Peyer's patch (tissue), 4 donors: Measurements from ENCODE around the gene ZNF740. TPM values are rescaled to one million over a fixed set of nuclear protein-coding genes. Genes with fewer than 3 reads are reported as not detected.
"Not testable (repeated sequence)": the region's sequence is repeated elsewhere in the genome, so short reads cannot be mapped to it uniquely, and the experiment has no call there.

Experiments used
- DNase-seq, 3 donors: peaks; one replicate each; pipeline ENCODE4 v3.0.0-alpha.2; 2017 to 2019
- H3K27ac ChIP-seq, 4 donors: fragments of 200-600 bp; sonication (generic); one replicate each; pipeline ENCODE4 v1.5.1; 2016 to 2019
- H3K27me3 ChIP-seq, 2 donors: fragments of 200-600 bp; sonication (generic); one replicate each; pipeline ENCODE4 v1.5.1; 2019
- H3K36me3 ChIP-seq, 3 donors: fragments of 200-600 bp; sonication (generic); one replicate each; pipeline ENCODE4 v1.5.1; 2016 to 2019
- H3K4me1 ChIP-seq, 4 donors: fragments of 200-600 bp; sonication (generic); one replicate each; pipeline ENCODE4 v1.5.1; 2016 to 2019
- H3K4me3 ChIP-seq, 4 donors: fragments of 200-600 bp; sonication (generic); 1 replicate in 3 of 4; 2 replicates in 1 of 4; pipeline ENCODE4 v1.5.1; 2016 to 2019; ENCODE audit warnings: mild to moderate bottlenecking in 1 of 4
- H3K9me3 ChIP-seq, 4 donors: fragments of 200-600 bp; sonication (generic); one replicate each; pipeline ENCODE4 v1.5.1; 2016 to 2019; ENCODE audit warnings: mild to moderate bottlenecking in 1 of 4
- CTCF ChIP-seq, 6 experiments: fragments of 450-650 bp in 4 of 6; fragments of 200-600 bp in 2 of 6; sonication (generic) in 1 of 6; IDR thresholded peaks; one replicate each; pipeline ENCODE4 v1.5.1; 2017 to 2019; ENCODE audit warnings: antibody characterized with exemption in 6 of 6, mild to moderate bottlenecking in 3 of 6, moderate library complexity in 1 of 6
- POLR2A ChIP-seq, 2 donors: fragments of 450-650 bp; IDR thresholded peaks; one replicate each; pipeline ENCODE4 v1.5.1; 2017; ENCODE audit warnings: antibody characterized with exemption in 2 of 2, mild to moderate bottlenecking in 2 of 2, moderate library complexity in 2 of 2
- total RNA-seq, 4 donors: library from RNA; depleted of rRNA; stranded (reverse); fragments of >200 nt; gene quantifications; one replicate each; pipeline ENCODE4 v1.1.0, GENCODE V29; 2016

Gene ZNF740
- total RNA-seq, 4 donors from 2014 or later, result 11.9 to 38.8 (median 23.1) TPM

- Histone ChIP-seq H3K27ac (no peak overlapping the region), H3K27me3 (no peaks in the 10 kb centered on the region), H3K36me3 (peaks cover 0 to 7% (median 0%) of the 10 kb centered on the region in 3 donors), H3K4me3 (no peak overlapping the region), H3K9me3 (no peaks in the 10 kb centered on the region), H3K4me1 (no peaks in the 10 kb centered on the region)
- no peak for DNase-seq
- TF ChIP-seq CTCF (IDR thresholded peaks at IDR 0.05) (no peak), POLR2A (IDR thresholded peaks at IDR 0.05) (no peak)
Observed at GRCh38 chr12:53160000-53160399, 20.5 kb upstream of the ZNF740 start.

- no peak overlapping the region for H3K27ac ChIP-seq
- H3K4me3 ChIP-seq, result no peak overlapping the region
- H3K27me3 ChIP-seq, result no peaks in the 10 kb centered on the region
- TF ChIP-seq POLR2A (IDR thresholded peaks at IDR 0.05) (no peak), CTCF (IDR thresholded peaks at IDR 0.05) (no peak)
- DNase-seq, result no peak
- H3K4me1 ChIP-seq, result no peaks in the 10 kb centered on the region
- no peaks in the 10 kb centered on the region for H3K9me3 ChIP-seq
- H3K36me3 ChIP-seq, result peaks cover 0 to 7% (median 0%) of the 10 kb centered on the region in 3 donors
Observed at GRCh38 chr12:53160673-53161072, 19.8 kb upstream of the ZNF740 start.

GRCh38 chr12:53161119-53161911, 19.2 kb upstream of the ZNF740 start:
- Histone ChIP-seq H3K4me3 (no peak overlapping the region), H3K27me3 (no peaks in the 10 kb centered on the region), H3K4me1 (no peaks in the 10 kb centered on the region), H3K9me3 (no peaks in the 10 kb centered on the region), H3K36me3 (peaks cover 0 to 7% (median 0%) of the 10 kb centered on the region in 3 donors), H3K27ac (no peak overlapping the region)
- TF ChIP-seq POLR2A (IDR thresholded peaks at IDR 0.05) (no peak), CTCF (IDR thresholded peaks at IDR 0.05) (no peak)
- no peak for DNase-seq

- not testable (repeated sequence) for DNase-seq, H3K27me3 ChIP-seq, H3K4me3 ChIP-seq, H3K4me1 ChIP-seq, H3K9me3 ChIP-seq, H3K27ac ChIP-seq
- H3K36me3 ChIP-seq, result peaks cover 0 to 12% (median 0%) of the 10 kb centered on the region in 3 donors
Observed at GRCh38 chr12:53163008-53163407, 17.5 kb upstream of the ZNF740 start.

- no peaks in the 10 kb centered on the region for H3K4me1 ChIP-seq
- no peak overlapping the region for H3K27ac ChIP-seq
- no peak overlapping the region for H3K4me3 ChIP-seq
- DNase-seq, result no peak
- H3K27me3 ChIP-seq, result no peaks in the 10 kb centered on the region
- TF ChIP-seq POLR2A (IDR thresholded peaks at IDR 0.05) (no peak), CTCF (IDR thresholded peaks at IDR 0.05) (no peak)
- no peaks in the 10 kb centered on the region for H3K9me3 ChIP-seq
- peaks cover 0 to 13% (median 0%) of the 10 kb centered on the region in 3 donors for H3K36me3 ChIP-seq
Observed at GRCh38 chr12:53166837-53167236, 13.7 kb upstream of the ZNF740 start.

- H3K27ac ChIP-seq, result no peak overlapping the region
- DNase-seq, result no peak
- peaks cover 0 to 18% (median 0%) of the 10 kb centered on the region in 3 donors for H3K36me3 ChIP-seq
- H3K27me3 ChIP-seq, result no peaks in the 10 kb centered on the region
- no peaks in the 10 kb centered on the region for H3K9me3 ChIP-seq
- H3K4me3 ChIP-seq, result no peak overlapping the region
- H3K4me1 ChIP-seq, result peaks cover 0 to 2% (median 0%) of the 10 kb centered on the region in 4 donors
- no peak for TF ChIP-seq POLR2A (IDR thresholded peaks at IDR 0.05)
Observed at GRCh38 chr12:53169644-53170043, 10.9 kb upstream of the ZNF740 start.
